GM20431 (cell line): ENCODE results near the gene ARHGEF16.

ENCODE experiments used
- in situ Hi-C: fragments of 300-500 bp; cut with MseI, MboI; formaldehyde crosslinking; loops from one replicate; pipeline ENCODE4 v1.15.0; 2020; ENCODE audit warnings: low sequenced_read_pairs; ENCODE audit not compliant: unreplicated experiment

ARHGEF16 gene

GRCh38 chr1:3420218-3420951 lies 34.1 kb upstream of the ARHGEF16 start:
- in situ Hi-C loops = no loop called here

- in situ Hi-C loops = no loop called here
Measured at GRCh38 chr1:3422638-3423037, 31.8 kb upstream of the ARHGEF16 start.

- in situ Hi-C loops = no loop called here
Measured at GRCh38 chr1:3423245-3423829, 31.1 kb upstream of the ARHGEF16 start.

GRCh38 chr1:3423896-3424611 lies 30.4 kb upstream of the ARHGEF16 start:
- in situ Hi-C loops = no loop called here

- in situ Hi-C loops = no loop called here
Measured at GRCh38 chr1:3425486-3426215, 28.8 kb upstream of the ARHGEF16 start.

- in situ Hi-C loops = no loop called here
Measured at GRCh38 chr1:3426956-3427535, 27.4 kb upstream of the ARHGEF16 start.

GRCh38 chr1:3427711-3428704 lies 26.5 kb upstream of the ARHGEF16 start:
- in situ Hi-C loops = no loop called here

GRCh38 chr1:3428899-3429298 lies 25.6 kb upstream of the ARHGEF16 start:
- in situ Hi-C loops = no loop called here

- in situ Hi-C loops = no loop called here
Measured at GRCh38 chr1:3429320-3429719, 25.1 kb upstream of the ARHGEF16 start.

GRCh38 chr1:3429766-3430165 lies 24.7 kb upstream of the ARHGEF16 start:
- in situ Hi-C loops = no loop called here

GRCh38 chr1:3430406-3430805 lies 24.1 kb upstream of the ARHGEF16 start:
- in situ Hi-C loops = no loop called here

- in situ Hi-C loops = no loop called here
Measured at GRCh38 chr1:3430820-3431219, 23.6 kb upstream of the ARHGEF16 start.

- in situ Hi-C loops = no loop called here
Measured at GRCh38 chr1:3431266-3431665, 23.2 kb upstream of the ARHGEF16 start.

GRCh38 chr1:3431686-3432085 lies 22.8 kb upstream of the ARHGEF16 start:
- in situ Hi-C loops = no loop called here

GRCh38 chr1:3432306-3432705 lies 22.2 kb upstream of the ARHGEF16 start:
- in situ Hi-C loops = no loop called here

- in situ Hi-C loops = no loop called here
Measured at GRCh38 chr1:3433076-3433475, 21.4 kb upstream of the ARHGEF16 start.

GRCh38 chr1:3433596-3434320 lies 20.7 kb upstream of the ARHGEF16 start:
- in situ Hi-C loops = no loop called here

- in situ Hi-C loops = no loop called here
Measured at GRCh38 chr1:3434406-3435110, 19.9 kb upstream of the ARHGEF16 start.
